Stimulated activated CD4-positive, alpha-beta T cell treated with anti-CD3 and anti-CD28 coated beads, TNF-alpha, amount 100 ng/mL, for 1 hour (primary cell): Measurements from ENCODE around the gene SDK2.

ENCODE experiments used
- DNase-seq, 3 donors: peaks; one replicate each; pipeline ENCODE4 v3.0.0-alpha.2; 2020; ENCODE audit warnings: low read depth in 3 of 3, low spot score in 1 of 3

Gene SDK2

GRCh38 chr17:73536700-73537605 is 107.3 kb downstream of the SDK2 start:
- no peak for DNase-seq

- no peak for DNase-seq
Observed at GRCh38 chr17:73535746-73536145, 108.5 kb downstream of the SDK2 start.

GRCh38 chr17:73534209-73534909 is 109.9 kb downstream of the SDK2 start:
- no peak for DNase-seq

GRCh38 chr17:73533781-73534180 is 110.5 kb downstream of the SDK2 start:
- DNase-seq: no peak

- no peak for DNase-seq
Observed at GRCh38 chr17:73533127-73533526, 111.1 kb downstream of the SDK2 start.

- DNase-seq: no peak
Observed at GRCh38 chr17:73532421-73532901, 111.8 kb downstream of the SDK2 start.

- DNase-seq: no peak
Observed at GRCh38 chr17:73531158-73531557, 113.1 kb downstream of the SDK2 start.

- DNase-seq: no peak
Observed at GRCh38 chr17:73528679-73529078, 115.6 kb downstream of the SDK2 start.

GRCh38 chr17:73526952-73527351 is 117.3 kb downstream of the SDK2 start:
- DNase-seq: no peak

- no peak for DNase-seq
Observed at GRCh38 chr17:73524941-73525679, 119.1 kb downstream of the SDK2 start.

GRCh38 chr17:73522696-73523095 is 121.5 kb downstream of the SDK2 start:
- DNase-seq: no peak

GRCh38 chr17:73522107-73522506 is 122.1 kb downstream of the SDK2 start:
- DNase-seq: no peak

GRCh38 chr17:73521376-73521775 is 122.9 kb downstream of the SDK2 start:
- DNase-seq: no peak

- no peak for DNase-seq
Observed at GRCh38 chr17:73520369-73520761, 123.9 kb downstream of the SDK2 start.

GRCh38 chr17:73519714-73520368 is 124.4 kb downstream of the SDK2 start:
- DNase-seq: no peak

GRCh38 chr17:73519011-73519410 is 125.2 kb downstream of the SDK2 start:
- DNase-seq: no peak

GRCh38 chr17:73516431-73516830 is 127.8 kb downstream of the SDK2 start:
- no peak for DNase-seq

GRCh38 chr17:73514146-73514863 is 129.9 kb downstream of the SDK2 start:
- DNase-seq: no peak

- DNase-seq: no peak
Observed at GRCh38 chr17:73513426-73513825, 130.8 kb downstream of the SDK2 start.

- DNase-seq: no peak
Observed at GRCh38 chr17:73511719-73512115, 132.5 kb downstream of the SDK2 start.
